ENCODE results near the gene TCERG1.

Gene TCERG1

GRCh38 chr5:146519554-146519953, 72.4 kb downstream of the TCERG1 start:
- DNase-seq (ENCODE audit: low read depth, low spot score) = no peak
- ChIA-PET POLR2A (no interaction called here), CTCF (interaction anchor here (3.0 kb wide), 1 partner anchor 13 kb away, joined by 31 read pairs; no protein-coding TSS in a partner anchor)
- H3K4me3 ChIP-seq (ENCODE audit: low read depth, low read length) = no peak overlapping the region
- TF ChIP-seq CTCF (IDR thresholded peaks at IDR 0.05; ENCODE audit: insufficient read depth, low read length, missing control alignments) = no peak

- POLR2A ChIA-PET = no interaction called here
These were observed 73.6 kb downstream of the TCERG1 start for GRCh38 chr5:146520731-146521130.

GRCh38 chr5:146521403-146522106, 74.4 kb downstream of the TCERG1 start:
- TF ChIP-seq CTCF (IDR thresholded peaks at IDR 0.05; ENCODE audit: insufficient read depth, low read length, missing control alignments) = no peak
- no peak for DNase-seq (ENCODE audit: low read depth, low spot score)
- ChIA-PET CTCF (interaction anchor here (1.3 to 3.0 kb wide), 2 partner anchors 11 to 444 kb away, joined by 3 to 31 read pairs; no protein-coding TSS in a partner anchor), POLR2A (no interaction called here)
- no peak overlapping the region for H3K4me3 ChIP-seq (ENCODE audit: low read depth, low read length)

More at GRCh38 chr5:146520731-146521130, 73.6 kb downstream of the TCERG1 start:
- H3K4me3 ChIP-seq (ENCODE audit: low read depth, low read length) = no peak overlapping the region
- no peak for TF ChIP-seq CTCF (IDR thresholded peaks at IDR 0.05; ENCODE audit: insufficient read depth, low read length, missing control alignments)
- CTCF ChIA-PET = interaction anchor here (1.3 to 3.0 kb wide), 2 partner anchors 12 to 445 kb away, joined by 3 to 31 read pairs; no protein-coding TSS in a partner anchor
- DNase-seq (ENCODE audit: low read depth, low spot score) = no peak

- ChIA-PET CTCF (interaction anchor here (1.3 to 2.9 kb wide), 5 partner anchors 9 to 665 kb away, joined by 3 to 19 read pairs (median 6); no protein-coding TSS in a partner anchor), POLR2A (no interaction called here)
- TF ChIP-seq CTCF (IDR thresholded peaks at IDR 0.05; ENCODE audit: insufficient read depth, low read length, missing control alignments) = no peak
- DNase-seq (ENCODE audit: low read depth, low spot score) = no peak
- H3K4me3 ChIP-seq (ENCODE audit: low read depth, low read length) = no peak overlapping the region
These were observed 76.6 kb downstream of the TCERG1 start for GRCh38 chr5:146523698-146524097.

GRCh38 chr5:146527785-146528184, 80.7 kb downstream of the TCERG1 start:
- no peak overlapping the region for H3K4me3 ChIP-seq (ENCODE audit: low read depth, low read length)
- DNase-seq (ENCODE audit: low read depth, low spot score) = no peak
- no peak for TF ChIP-seq CTCF (IDR thresholded peaks at IDR 0.05; ENCODE audit: insufficient read depth, low read length, missing control alignments)
- ChIA-PET CTCF (interaction anchor here (0.8 to 3.3 kb wide), 4 partner anchors 436 to 661 kb away, joined by 3 to 19 read pairs (median 6); no protein-coding TSS in a partner anchor), POLR2A (no interaction called here)

GRCh38 chr5:146528236-146528635, 81.1 kb downstream of the TCERG1 start:
- DNase-seq (ENCODE audit: low read depth, low spot score) = no peak
- no peak overlapping the region for H3K4me3 ChIP-seq (ENCODE audit: low read depth, low read length)
- CTCF ChIA-PET = interaction anchor here (0.8 to 3.3 kb wide), 4 partner anchors 11 to 441 kb away, joined by 3 to 19 read pairs (median 4); no protein-coding TSS in a partner anchor
- POLR2A ChIA-PET = no interaction called here
- no peak for TF ChIP-seq CTCF (IDR thresholded peaks at IDR 0.05; ENCODE audit: insufficient read depth, low read length, missing control alignments)
